Endothelial cell of umbilical vein (primary cell): Measurements from ENCODE around the gene RBFOX1. TPM values are rescaled to one million over a fixed set of nuclear protein-coding genes. Genes with fewer than 3 reads are reported as not detected.

Experiments used
- BruUV-seq: library from RNA; stranded (reverse); fragments of 400-500 nt; replicated peaks from 2 replicates; lab custom pipeline; 2021; lab: Mats Ljungman, UMichigan
- CTCF ChIA-PET: fragments of 300-600, 350-600 bp; sonication (Branson Sonifier 250); formaldehyde crosslinking; loops from one replicate; lab custom pipeline; 2021; ENCODE audit warnings: antibody characterized with exemption, inconsistent platforms; lab: Charles Lee
- POLR2A ChIA-PET: fragments of 300-600, 350-600 bp; sonication (Branson Sonifier 250); formaldehyde crosslinking; loops from one replicate; lab custom pipeline; 2021; ENCODE audit warnings: antibody characterized with exemption, inconsistent platforms; lab: Charles Lee
- DNase-seq: peaks from one replicate; pipeline ENCODE4 v3.0.0-alpha.2; 2011; ENCODE audit warnings: low read depth, low spot score
- FAIRE-seq: peaks from 2 replicates; lab custom pipeline; 2011; peaks lifted over from hg19 to GRCh38; lab: Jason Lieb, UNC
- H2AFZ ChIP-seq: 2 replicates; pipeline ENCODE4 v1.6.0; 2012; ENCODE audit warnings: low read depth, low read length, control low read depth, inconsistent platforms
- H3K27ac ChIP-seq: 2 replicates; pipeline ENCODE4 v1.5.1; 2011; ENCODE audit warnings: low read depth, mild to moderate bottlenecking, control low read depth, low read length, moderate library complexity; ENCODE audit not compliant: insufficient read depth
- H3K27me3 ChIP-seq, 2 experiments: 2 replicates each; pipeline versions ENCODE4 v1.6.0 to v1.6.1; 2011; ENCODE audit warnings: low read length in 2 of 2, mixed read lengths in 1 of 2; ENCODE audit not compliant: control insufficient read depth in 2 of 2, insufficient read depth in 2 of 2
- H3K36me3 ChIP-seq, 2 experiments: 2 replicates in 1 of 2; 3 replicates in 1 of 2; pipeline ENCODE4 v1.5.1; 2011; ENCODE audit warnings: low read length in 2 of 2, mild to moderate bottlenecking in 1 of 2, moderate library complexity in 1 of 2; ENCODE audit not compliant: control insufficient read depth in 2 of 2, insufficient read depth in 2 of 2; ENCODE audit errors: extremely low read depth in 1 of 2
- H3K4me1 ChIP-seq: 3 replicates; pipeline ENCODE4 v1.5.1; 2011; ENCODE audit warnings: mild to moderate bottlenecking, low read length; ENCODE audit not compliant: control insufficient read depth, insufficient read depth; ENCODE audit errors: extremely low read depth
- H3K4me2 ChIP-seq: 2 replicates; pipeline ENCODE4 v1.6.1; 2011; ENCODE audit warnings: low read length, control low read depth, mixed read lengths; ENCODE audit not compliant: insufficient read depth
- H3K4me3 ChIP-seq, 3 experiments: fragments of 200-600 bp in 1 of 3; sonication (generic), shearing (Covaris generic) in 1 of 3; replicated peaks in 1 of 3; 2 replicates each; pipeline ENCODE4 v1.5.1; 2011 to 2016; ENCODE audit warnings: control low read depth in 3 of 3, low read length in 3 of 3, mild to moderate bottlenecking in 2 of 3, inconsistent platforms in 1 of 3, low read depth in 1 of 3, moderate library complexity in 1 of 3; ENCODE audit not compliant: insufficient read depth in 1 of 3
- H3K79me2 ChIP-seq: 2 replicates; pipeline ENCODE4 v1.6.0; 2012; ENCODE audit warnings: low read length, inconsistent platforms; ENCODE audit not compliant: control insufficient read depth, insufficient read depth
- H3K9ac ChIP-seq: replicated peaks from 2 replicates; pipeline ENCODE3; 2011; ENCODE audit warnings: low read length, control low read depth; ENCODE audit not compliant: insufficient read depth; ENCODE audit errors: extremely low read depth
- H3K9me1 ChIP-seq: replicated peaks from 3 replicates; pipeline ENCODE4 v1.6.0; 2011; ENCODE audit warnings: mild to moderate bottlenecking, low read length; ENCODE audit not compliant: control insufficient read depth, insufficient read depth; ENCODE audit errors: extremely low read depth
- H3K9me3 ChIP-seq: replicated peaks from 2 replicates; pipeline ENCODE4 v1.5.1; 2012; ENCODE audit warnings: low read length, inconsistent platforms; ENCODE audit not compliant: control insufficient read depth, insufficient read depth
- H4K20me1 ChIP-seq: replicated peaks from 2 replicates; pipeline ENCODE3; 2011; ENCODE audit warnings: mild to moderate bottlenecking, low read length; ENCODE audit not compliant: control insufficient read depth, insufficient read depth; ENCODE audit errors: extremely low read depth
- CTCF ChIP-seq, 2 donors: IDR thresholded peaks; 1 replicate in 1 of 2; 2 replicates in 1 of 2; pipeline ENCODE4 v1.5.1; 2011; ENCODE audit warnings: low read length in 2 of 2, mild to moderate bottlenecking in 2 of 2, moderate library complexity in 2 of 2, control low read depth in 1 of 2, inconsistent platforms in 1 of 2, low read depth in 1 of 2; ENCODE audit not compliant: insufficient read depth in 1 of 2; ENCODE audit errors: extremely low read depth in 1 of 2
- EZH2 ChIP-seq: IDR thresholded peaks from 2 replicates; pipeline ENCODE4 v1.6.1; 2012; ENCODE audit warnings: borderline replicate concordance, low read depth, mild to moderate bottlenecking, moderate library complexity, low read length, inconsistent platforms; ENCODE audit not compliant: severe bottlenecking
- FOS ChIP-seq: IDR thresholded peaks from 2 replicates; pipeline ENCODE4 v1.6.1; 2011; ENCODE audit warnings: mild to moderate bottlenecking, low read length, moderate library complexity, borderline replicate concordance; ENCODE audit not compliant: insufficient read depth
- GATA2 ChIP-seq: IDR thresholded peaks from 2 replicates; pipeline ENCODE4 v1.7.0; 2011; ENCODE audit warnings: low read depth, mild to moderate bottlenecking, moderate library complexity, mixed read lengths, low read length; ENCODE audit not compliant: insufficient read length, insufficient read depth
- JUN ChIP-seq: IDR thresholded peaks from 2 replicates; pipeline ENCODE4 v1.6.1; 2011; ENCODE audit warnings: borderline replicate concordance, low read depth; ENCODE audit not compliant: insufficient read length, insufficient read depth
- MYC ChIP-seq: IDR thresholded peaks from one replicate; pipeline ENCODE4 v1.6.1; 2011; ENCODE audit warnings: mild to moderate bottlenecking, low read depth, low read length
- POLR2A ChIP-seq: IDR thresholded peaks from 2 replicates; pipeline ENCODE4 v1.6.1; 2012; ENCODE audit warnings: low read depth, mild to moderate bottlenecking, control low read depth, low read length
- POLR2AphosphoS5 ChIP-seq: IDR thresholded peaks from 2 replicates; pipeline ENCODE4 v1.6.1; 2012; ENCODE audit warnings: low read depth, mild to moderate bottlenecking, control low read depth, low read length, moderate library complexity; ENCODE audit not compliant: insufficient read depth
- dilution Hi-C: fragments of 300-500 bp; cut with MboI; formaldehyde crosslinking; loops from one replicate; pipeline ENCODE4 v1.15.0; 2019; ENCODE audit warnings: low sequenced_read_pairs; ENCODE audit not compliant: extremely low pct_ligation_motif_present
- intact Hi-C: fragments of 100-400 bp; cut with micrococcal nuclease; formaldehyde crosslinking; loops from one replicate; pipeline ENCODE4 v1.10.0; 2022
- polyA plus RNA-seq, 4 experiments: library from polyadenylated mRNA; depleted of rRNA in 3 of 4; stranded (reverse) in 3 of 4; unstranded in 1 of 4; fragments of >200 nt; gene quantifications; 2 replicates each; pipeline versions ENCODE4 v1.2.1 to v1.2.3, GENCODE V29; 2011 to 2012; ENCODE audit warnings: missing spikeins in 1 of 4
- total RNA-seq: library from RNA; stranded (reverse); gene quantifications from 2 replicates; pipeline ENCODE4 v1.2.3, GENCODE V29; 2021
- TF ChIP-seq, protein P1 (sequence below): IDR thresholded peaks from 2 replicates; pipeline ENCODE4 v1.6.1; 2011; ENCODE audit not compliant: insufficient read depth, insufficient read length

RBFOX1 gene
- total and polyA plus RNA-seq, 2 donors (not counting 3 experiments of a cell fraction or from before 2014, with no cell fraction given) = not detected

DNA sequence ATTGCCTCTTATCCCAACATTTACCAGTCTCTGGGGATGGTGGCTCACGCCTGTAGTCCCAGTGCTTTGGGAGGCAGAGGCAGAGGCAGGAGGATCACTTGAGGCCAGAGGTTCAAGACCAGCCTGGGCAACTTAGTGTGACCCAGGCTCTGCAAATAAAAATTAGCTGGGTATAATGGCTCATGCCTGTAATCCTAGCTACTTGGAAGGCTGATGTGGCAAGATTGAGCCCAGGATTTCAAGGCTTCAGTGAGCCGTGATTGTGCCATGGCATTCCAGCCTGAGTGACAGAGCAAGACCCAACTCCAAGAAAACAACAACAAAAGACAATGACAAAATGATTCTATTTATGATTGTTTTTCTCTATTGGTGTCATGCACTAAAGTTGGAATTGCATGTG is 244.9 kb downstream of the RBFOX1 start:
- DNase-seq = no peak
- H3K9me1 ChIP-seq = no peaks in the 10 kb centered on the region
- intact Hi-C loops (no loop called here), dilution Hi-C loops (no loop called here)
- H3K4me2 ChIP-seq = no peak overlapping the region
- no TSS peak for BruUV-seq
- no peak for TF ChIP-seq JUN
- TF ChIP-seq CTCF (IDR thresholded peaks at IDR 0.05; ENCODE audit: extremely low read depth in 1 of 2, insufficient read depth in 1 of 2, low read depth in 1 of 2, low read length in 2 of 2) = no peak
- no peak for TF ChIP-seq GATA2
- no peak for TF ChIP-seq POLR2A
- no peak for TF ChIP-seq POLR2AphosphoS5
- no peak for TF ChIP-seq FOS
- H2AFZ ChIP-seq = no peak overlapping the region
- H3K27me3 ChIP-seq = no peaks in the 10 kb centered on the region
- H3K79me2 ChIP-seq = no peaks in the 10 kb centered on the region
- CTCF ChIA-PET = no interaction called here
- H3K9ac ChIP-seq = no peak overlapping the region
- H3K27ac ChIP-seq = no peak overlapping the region
- H3K9me3 ChIP-seq = peaks cover 6% of the 10 kb centered on the region
- POLR2A ChIA-PET = no interaction called here
- no peaks in the 10 kb centered on the region for H3K4me1 ChIP-seq
- no peak for FAIRE-seq
- no peaks in the 10 kb centered on the region for H4K20me1 ChIP-seq
- no peak overlapping the region for H3K4me3 ChIP-seq
- H3K36me3 ChIP-seq = no peaks in the 10 kb centered on the region

DNA sequence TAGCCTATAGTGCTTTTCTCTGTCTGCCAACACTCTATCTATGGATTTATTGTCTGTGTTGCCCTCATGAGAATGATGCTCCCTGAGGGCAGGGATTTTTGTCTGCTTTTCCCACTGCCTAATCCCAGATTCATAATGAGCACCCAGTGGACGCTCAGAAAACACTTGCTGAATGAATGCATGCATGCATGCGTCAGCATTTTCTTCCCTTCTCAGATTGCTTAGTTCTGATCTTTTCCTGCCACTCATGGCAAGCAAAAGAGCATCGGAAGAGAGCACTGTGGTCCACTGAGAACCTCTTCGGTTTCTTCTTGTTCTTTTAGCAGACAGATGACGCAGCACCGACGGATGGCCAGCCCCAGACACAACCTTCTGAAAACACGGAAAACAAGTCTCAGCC is 246.8 kb downstream of the RBFOX1 start:
- TF ChIP-seq JUN = no peak
- TF ChIP-seq GATA2 = no peak
- TF ChIP-seq MYC = no peak
- TF ChIP-seq CTCF (IDR thresholded peaks at IDR 0.05; ENCODE audit: extremely low read depth in 1 of 2, insufficient read depth in 1 of 2, low read depth in 1 of 2, low read length in 2 of 2) = no peak
- no peak for TF ChIP-seq EZH2
- TF ChIP-seq POLR2AphosphoS5 = no peak
- no peak for TF ChIP-seq FOS
- no peak for TF ChIP-seq POLR2A
- TF ChIP-seq, protein P1, sequence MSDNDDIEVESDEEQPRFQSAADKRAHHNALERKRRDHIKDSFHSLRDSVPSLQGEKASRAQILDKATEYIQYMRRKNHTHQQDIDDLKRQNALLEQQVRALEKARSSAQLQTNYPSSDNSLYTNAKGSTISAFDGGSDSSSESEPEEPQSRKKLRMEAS = no peak
- Histone ChIP-seq H3K9me1 (no peaks in the 10 kb centered on the region), H4K20me1 (no peaks in the 10 kb centered on the region), H3K27ac (no peak overlapping the region), H3K36me3 (no peaks in the 10 kb centered on the region), H3K9me3 (peaks cover 8% of the 10 kb centered on the region), H3K27me3 (no peaks in the 10 kb centered on the region), H3K9ac (no peak overlapping the region), H2AFZ (no peak overlapping the region), H3K79me2 (no peaks in the 10 kb centered on the region), H3K4me1 (no peaks in the 10 kb centered on the region), H3K4me3 (no peak overlapping the region), H3K4me2 (no peak overlapping the region)
- DNase-seq (no peak), FAIRE-seq (no peak)
- intact Hi-C loops = no loop called here
- BruUV-seq = no TSS peak
- dilution Hi-C loops = no loop called here
- CTCF ChIA-PET = no interaction called here
- POLR2A ChIA-PET = no interaction called here
